ENCODE results near the gene ATG10. TPM values are rescaled to one million over a fixed set of nuclear protein-coding genes. Genes with fewer than 3 reads are reported as not detected.
"Not testable (repeated sequence)": the region's sequence is repeated elsewhere in the genome, so short reads cannot be mapped to it uniquely, and the experiment has no call there.

ATG10 gene
- total and polyA plus RNA-seq, 4 donors = 6.8 to 11.8 (median 9.3) TPM

GRCh38 chr5:81972492-81972783 is 615 bp downstream of the ATG10 start:
- H3K4me3 ChIP-seq (ENCODE audit: low read depth, low read length) = peak overlapping the region; percentile 86
- no peak for DNase-seq (ENCODE audit: low read depth in 4 of 6, low spot score in 6 of 6)
- 0% methylated on average over 8 of the region's 9 CpGs for WGBS (ENCODE audit: insufficient coverage)
- H3K9me3 ChIP-seq (ENCODE audit: control insufficient read depth, insufficient read depth, low read length) = no peaks in the 10 kb centered on the region
- no peaks in the 10 kb centered on the region for H3K27me3 ChIP-seq (ENCODE audit: control insufficient read depth, insufficient read depth, low read length)
- H3K27ac ChIP-seq (ENCODE audit: low read depth, low read length) = peak overlapping the region; percentile 98
- H3K36me3 ChIP-seq (ENCODE audit: control insufficient read depth, insufficient read depth, low read length) = no peaks in the 10 kb centered on the region
- H3K4me1 ChIP-seq (ENCODE audit: control insufficient read depth, insufficient read depth, low read length) = peaks cover 6% of the 10 kb centered on the region

GRCh38 chr5:81980160-81980559 is 8.3 kb downstream of the ATG10 start:
- Histone ChIP-seq H3K4me3 (ENCODE audit: low read depth, low read length) (no peak overlapping the region), H3K4me1 (ENCODE audit: control insufficient read depth, insufficient read depth, low read length) (no peaks in the 10 kb centered on the region), H3K36me3 (ENCODE audit: control insufficient read depth, insufficient read depth, low read length) (no peaks in the 10 kb centered on the region), H3K27me3 (ENCODE audit: control insufficient read depth, insufficient read depth, low read length) (no peaks in the 10 kb centered on the region), H3K9me3 (ENCODE audit: control insufficient read depth, insufficient read depth, low read length) (no peaks in the 10 kb centered on the region), H3K27ac (ENCODE audit: low read depth, low read length) (no peak overlapping the region)
- WGBS (ENCODE audit: insufficient coverage) = no CpG with 5 or more reads among the region's 3 CpGs
- no peak for DNase-seq (ENCODE audit: low read depth in 4 of 6, low spot score in 6 of 6)

GRCh38 chr5:81980598-81981260 is 8.9 kb downstream of the ATG10 start:
- H3K4me3 ChIP-seq (ENCODE audit: low read depth, low read length) = no peak overlapping the region
- no peak for DNase-seq (ENCODE audit: low read depth in 4 of 6, low spot score in 6 of 6)
- 78% methylated on average over 1 of the region's 3 CpGs for WGBS (ENCODE audit: insufficient coverage)
- no peak overlapping the region for H3K27ac ChIP-seq (ENCODE audit: low read depth, low read length)
- H3K4me1 ChIP-seq (ENCODE audit: control insufficient read depth, insufficient read depth, low read length) = no peaks in the 10 kb centered on the region
- no peaks in the 10 kb centered on the region for H3K9me3 ChIP-seq (ENCODE audit: control insufficient read depth, insufficient read depth, low read length)
- H3K36me3 ChIP-seq (ENCODE audit: control insufficient read depth, insufficient read depth, low read length) = no peaks in the 10 kb centered on the region
- no peaks in the 10 kb centered on the region for H3K27me3 ChIP-seq (ENCODE audit: control insufficient read depth, insufficient read depth, low read length)

GRCh38 chr5:81982172-81982685 is 10.4 kb downstream of the ATG10 start:
- not testable (repeated sequence) for H3K27ac ChIP-seq (ENCODE audit: low read depth, low read length); H3K4me3 ChIP-seq (ENCODE audit: low read depth, low read length); DNase-seq (ENCODE audit: low read depth in 4 of 6, low spot score in 6 of 6); H3K27me3 ChIP-seq (ENCODE audit: control insufficient read depth, insufficient read depth, low read length); H3K4me1 ChIP-seq (ENCODE audit: control insufficient read depth, insufficient read depth, low read length); H3K9me3 ChIP-seq (ENCODE audit: control insufficient read depth, insufficient read depth, low read length); H3K36me3 ChIP-seq (ENCODE audit: control insufficient read depth, insufficient read depth, low read length)
- WGBS (ENCODE audit: insufficient coverage) = no CpG with 5 or more reads among the region's 11 CpGs

- H3K9me3 ChIP-seq (ENCODE audit: control insufficient read depth, insufficient read depth, low read length); H3K36me3 ChIP-seq (ENCODE audit: control insufficient read depth, insufficient read depth, low read length); H3K27me3 ChIP-seq (ENCODE audit: control insufficient read depth, insufficient read depth, low read length); H3K4me3 ChIP-seq (ENCODE audit: low read depth, low read length); H3K4me1 ChIP-seq (ENCODE audit: control insufficient read depth, insufficient read depth, low read length); DNase-seq (ENCODE audit: low read depth in 4 of 6, low spot score in 6 of 6); H3K27ac ChIP-seq (ENCODE audit: low read depth, low read length): not testable (repeated sequence)
- WGBS (ENCODE audit: insufficient coverage) = 100% methylated on average over 3 of the region's 27 CpGs
These were observed 11.3 kb downstream of the ATG10 start for GRCh38 chr5:81983148-81983547.

- WGBS (ENCODE audit: insufficient coverage) = 96% methylated on average over 25 of the region's 30 CpGs
- H3K4me1 ChIP-seq (ENCODE audit: control insufficient read depth, insufficient read depth, low read length); H3K27me3 ChIP-seq (ENCODE audit: control insufficient read depth, insufficient read depth, low read length): not testable (repeated sequence)
These were observed 11.7 kb downstream of the ATG10 start for GRCh38 chr5:81983563-81983962.

GRCh38 chr5:81986126-81986525 is 14.3 kb downstream of the ATG10 start:
- Histone ChIP-seq H3K36me3 (ENCODE audit: control insufficient read depth, insufficient read depth, low read length) (peaks cover 4% of the 10 kb centered on the region), H3K4me3 (ENCODE audit: low read depth, low read length) (no peak overlapping the region), H3K9me3 (ENCODE audit: control insufficient read depth, insufficient read depth, low read length) (no peaks in the 10 kb centered on the region), H3K4me1 (ENCODE audit: control insufficient read depth, insufficient read depth, low read length) (no peaks in the 10 kb centered on the region), H3K27ac (ENCODE audit: low read depth, low read length) (no peak overlapping the region), H3K27me3 (ENCODE audit: control insufficient read depth, insufficient read depth, low read length) (no peaks in the 10 kb centered on the region)
- WGBS (ENCODE audit: insufficient coverage) = 98% methylated on average over 8 of the region's 9 CpGs
- no peak for DNase-seq (ENCODE audit: low read depth in 4 of 6, low spot score in 6 of 6)

More at GRCh38 chr5:81983563-81983962, 11.7 kb downstream of the ATG10 start:
- not testable (repeated sequence) for H3K36me3 ChIP-seq (ENCODE audit: control insufficient read depth, insufficient read depth, low read length); H3K27ac ChIP-seq (ENCODE audit: low read depth, low read length); H3K9me3 ChIP-seq (ENCODE audit: control insufficient read depth, insufficient read depth, low read length); DNase-seq (ENCODE audit: low read depth in 4 of 6, low spot score in 6 of 6); H3K4me3 ChIP-seq (ENCODE audit: low read depth, low read length)

- Histone ChIP-seq H3K36me3 (ENCODE audit: control insufficient read depth, insufficient read depth, low read length) (peaks cover 4% of the 10 kb centered on the region), H3K4me3 (ENCODE audit: low read depth, low read length) (no peak overlapping the region)
- WGBS (ENCODE audit: insufficient coverage) = 92% methylated on average over 2 of the region's 5 CpGs
These were observed 17.4 kb downstream of the ATG10 start for GRCh38 chr5:81989204-81989603.

GRCh38 chr5:81994679-81995078 is 22.9 kb downstream of the ATG10 start:
- Histone ChIP-seq H3K4me3 (ENCODE audit: low read depth, low read length) (no peak overlapping the region), H3K27ac (ENCODE audit: low read depth, low read length) (no peak overlapping the region), H3K9me3 (ENCODE audit: control insufficient read depth, insufficient read depth, low read length) (peaks cover 2% of the 10 kb centered on the region), H3K27me3 (ENCODE audit: control insufficient read depth, insufficient read depth, low read length) (no peaks in the 10 kb centered on the region), H3K36me3 (ENCODE audit: control insufficient read depth, insufficient read depth, low read length) (peaks cover 8% of the 10 kb centered on the region), H3K4me1 (ENCODE audit: control insufficient read depth, insufficient read depth, low read length) (no peaks in the 10 kb centered on the region)
- DNase-seq (ENCODE audit: low read depth in 4 of 6, low spot score in 6 of 6) = no peak
- WGBS (ENCODE audit: insufficient coverage) = 100% methylated on average over 1 of the region's 1 CpG

More at GRCh38 chr5:81989204-81989603, 17.4 kb downstream of the ATG10 start:
- no peak for DNase-seq (ENCODE audit: low read depth in 4 of 6, low spot score in 6 of 6)
- Histone ChIP-seq H3K27me3 (ENCODE audit: control insufficient read depth, insufficient read depth, low read length) (no peaks in the 10 kb centered on the region), H3K9me3 (ENCODE audit: control insufficient read depth, insufficient read depth, low read length) (no peaks in the 10 kb centered on the region), H3K27ac (ENCODE audit: low read depth, low read length) (no peak overlapping the region), H3K4me1 (ENCODE audit: control insufficient read depth, insufficient read depth, low read length) (no peaks in the 10 kb centered on the region)

GRCh38 chr5:81995407-81995806 is 23.6 kb downstream of the ATG10 start:
- no peaks in the 10 kb centered on the region for H3K4me1 ChIP-seq (ENCODE audit: control insufficient read depth, insufficient read depth, low read length)
- H3K27me3 ChIP-seq (ENCODE audit: control insufficient read depth, insufficient read depth, low read length) = no peaks in the 10 kb centered on the region
- no peak for DNase-seq (ENCODE audit: low read depth in 4 of 6, low spot score in 6 of 6)
- peaks cover 2% of the 10 kb centered on the region for H3K9me3 ChIP-seq (ENCODE audit: control insufficient read depth, insufficient read depth, low read length)
- 100% methylated on average over 1 of the region's 2 CpGs for WGBS (ENCODE audit: insufficient coverage)
- no peak overlapping the region for H3K27ac ChIP-seq (ENCODE audit: low read depth, low read length)
- peaks cover 8% of the 10 kb centered on the region for H3K36me3 ChIP-seq (ENCODE audit: control insufficient read depth, insufficient read depth, low read length)
- no peak overlapping the region for H3K4me3 ChIP-seq (ENCODE audit: low read depth, low read length)

Measured in spinal cord (tissue), 10 donors.